Adrenal gland (tissue), 12 donors: ENCODE data around the gene NR6A1. TPM values are rescaled to one million over a fixed set of nuclear protein-coding genes. Genes with fewer than 3 reads are reported as not detected.

ENCODE experiments used
- DNase-seq, 7 donors: peaks; one replicate each; pipeline ENCODE4 v3.0.0-alpha.2; 2019 to 2020
- H3K27ac ChIP-seq, 5 donors: fragments of 200-600 bp; sonication (generic) in 4 of 5; 1 replicate in 3 of 5; 2 replicates in 2 of 5; pipeline versions ENCODE4 v1.5.1 to v1.8.0; 2016 to 2020; ENCODE audit warnings: mild to moderate bottlenecking in 1 of 5
- H3K27me3 ChIP-seq: fragments of 200-600 bp; 2 replicates; pipeline ENCODE4 v1.8.0; 2021
- H3K36me3 ChIP-seq, 2 donors: fragments of 200-600 bp; replicated peaks in 1 of 2; 1 replicate in 1 of 2; 2 replicates in 1 of 2; pipeline versions ENCODE4 v1.5.1 to v1.8.0; 2018 to 2022
- H3K4me1 ChIP-seq, 2 donors: fragments of 200-600 bp; replicated peaks in 1 of 2; 1 replicate in 1 of 2; 2 replicates in 1 of 2; pipeline versions ENCODE4 v1.5.1 to v1.8.0; 2018 to 2021
- H3K4me3 ChIP-seq, 4 donors: fragments of 200-600 bp; sonication (generic) in 3 of 4; one replicate each; pipeline ENCODE4 v1.5.1; 2016 to 2018
- H3K9me3 ChIP-seq, 3 donors: fragments of 200-600 bp; sonication (generic) in 1 of 3; replicated peaks in 1 of 3; 1 replicate in 2 of 3; 2 replicates in 1 of 3; pipeline versions ENCODE4 v1.5.1 to v1.8.0; 2016 to 2021
- POLR2A ChIP-seq, 2 donors: fragments of 450-650 bp; IDR thresholded peaks; one replicate each; pipeline ENCODE4 v1.6.1; 2017; ENCODE audit warnings: antibody characterized with exemption in 2 of 2, mild to moderate bottlenecking in 2 of 2, moderate library complexity in 1 of 2
- WGBS, 4 donors: extraction: QIAGEN DNeasy Blood & Tissue Kit in 2 of 4; methylation state at CpG; one replicate each; pipeline versions ENCODE4 v1.1.5 to v1.1.7; 2013 to 2017; 5-methylcytosine and 5-hydroxymethylcytosine counted together
- intact Hi-C, 2 donors: fragments of 100-400 bp; cut with DNase I; formaldehyde crosslinking; loops; one replicate each; pipeline versions ENCODE4 v1.14.1 to v1.15.0; 2022 to 2023
- polyA plus RNA-seq, 3 donors: library from polyadenylated mRNA; stranded (reverse); fragments of 200-250 nt in 2 of 3; fragments of 350-450 nt in 1 of 3; fragmentation: Illumina TruSeq in 1 of 3; extraction: RNeasy Lipid Tissue Mini Kit (QIAGEN cat#74804) in 1 of 3; gene quantifications; one replicate each; pipeline ENCODE4 v1.2.3, GENCODE V29; 2013 to 2014
- total RNA-seq, 9 donors: library from RNA; depleted of rRNA in 4 of 9; stranded (reverse); fragments of >200 nt in 4 of 9; fragments of 120-200 nt in 1 of 9; fragmentation: NEBNext Ultra II Directional in 1 of 9; extraction: Animal tissue kit (Norgen Biotek cat#: 25700) in 1 of 9; gene quantifications; one replicate each; pipeline versions ENCODE4 v1.1.0 to v1.2.4, GENCODE V29; 2013 to 2023
- TF ChIP-seq, protein P1 (sequence below), 6 experiments: fragments of 450-650 bp in 4 of 6; fragments of 200-600 bp in 2 of 6; sonication (generic) in 1 of 6; IDR thresholded peaks; 1 replicate in 5 of 6; 2 replicates in 1 of 6; pipeline versions ENCODE4 v1.5.1 to v1.8.0; 2016 to 2021; ENCODE audit warnings: antibody characterized with exemption in 6 of 6, mild to moderate bottlenecking in 2 of 6, moderate library complexity in 1 of 6
- donor health status: healthy with polysubstance abuse.
- donor health status: Bipolar disorder and iron deficiency.
- donor health status: DM: yes; HTN: yes; CAD: no.
- donor health status: DM: no; HTN: no; CAD: no.
- donor health status: DM: no; HTN: no; CAD: no.
- donor health status: DM: yes; HTN: yes; CAD: no.

NR6A1 gene
- total and polyA plus RNA-seq, 12 donors = 0.46 to 9.8 (median 1.5) TPM

DNA sequence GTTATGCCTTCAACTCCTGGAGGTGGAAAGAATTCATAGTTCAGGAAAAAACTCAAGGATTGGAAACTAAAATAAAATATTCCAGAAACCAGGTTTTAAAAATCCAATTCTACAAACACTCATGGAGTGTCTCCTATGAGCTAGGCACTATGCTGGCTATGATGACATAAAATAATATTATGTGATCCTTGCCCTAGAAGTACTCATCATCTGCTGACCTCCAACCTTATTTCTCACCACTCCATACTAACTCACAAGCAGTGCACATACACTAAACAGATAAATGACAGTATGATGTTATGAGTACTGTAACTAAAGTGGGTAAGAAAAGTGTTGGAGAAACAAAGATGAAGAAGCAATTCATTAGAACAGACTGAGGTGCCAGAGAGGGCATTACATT, 170.7 kb downstream of the NR6A1 start:
- Histone ChIP-seq H3K27me3 (no peaks in the 10 kb centered on the region), H3K9me3 (no peaks in the 10 kb centered on the region), H3K4me3 (no peak overlapping the region), H3K4me1 (no peaks in the 10 kb centered on the region), H3K36me3 (no peaks in the 10 kb centered on the region), H3K27ac (no peak overlapping the region)
- DNase-seq = no peak
- TF ChIP-seq POLR2A (IDR thresholded peaks at IDR 0.05) = no peak
- TF ChIP-seq, protein P1, sequence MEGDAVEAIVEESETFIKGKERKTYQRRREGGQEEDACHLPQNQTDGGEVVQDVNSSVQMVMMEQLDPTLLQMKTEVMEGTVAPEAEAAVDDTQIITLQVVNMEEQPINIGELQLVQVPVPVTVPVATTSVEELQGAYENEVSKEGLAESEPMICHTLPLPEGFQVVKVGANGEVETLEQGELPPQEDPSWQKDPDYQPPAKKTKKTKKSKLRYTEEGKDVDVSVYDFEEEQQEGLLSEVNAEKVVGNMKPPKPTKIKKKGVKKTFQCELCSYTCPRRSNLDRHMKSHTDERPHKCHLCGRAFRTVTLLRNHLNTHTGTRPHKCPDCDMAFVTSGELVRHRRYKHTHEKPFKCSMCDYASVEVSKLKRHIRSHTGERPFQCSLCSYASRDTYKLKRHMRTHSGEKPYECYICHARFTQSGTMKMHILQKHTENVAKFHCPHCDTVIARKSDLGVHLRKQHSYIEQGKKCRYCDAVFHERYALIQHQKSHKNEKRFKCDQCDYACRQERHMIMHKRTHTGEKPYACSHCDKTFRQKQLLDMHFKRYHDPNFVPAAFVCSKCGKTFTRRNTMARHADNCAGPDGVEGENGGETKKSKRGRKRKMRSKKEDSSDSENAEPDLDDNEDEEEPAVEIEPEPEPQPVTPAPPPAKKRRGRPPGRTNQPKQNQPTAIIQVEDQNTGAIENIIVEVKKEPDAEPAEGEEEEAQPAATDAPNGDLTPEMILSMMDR (IDR thresholded peaks at IDR 0.05) = no peak
- intact Hi-C loops = no loop called here

DNA sequence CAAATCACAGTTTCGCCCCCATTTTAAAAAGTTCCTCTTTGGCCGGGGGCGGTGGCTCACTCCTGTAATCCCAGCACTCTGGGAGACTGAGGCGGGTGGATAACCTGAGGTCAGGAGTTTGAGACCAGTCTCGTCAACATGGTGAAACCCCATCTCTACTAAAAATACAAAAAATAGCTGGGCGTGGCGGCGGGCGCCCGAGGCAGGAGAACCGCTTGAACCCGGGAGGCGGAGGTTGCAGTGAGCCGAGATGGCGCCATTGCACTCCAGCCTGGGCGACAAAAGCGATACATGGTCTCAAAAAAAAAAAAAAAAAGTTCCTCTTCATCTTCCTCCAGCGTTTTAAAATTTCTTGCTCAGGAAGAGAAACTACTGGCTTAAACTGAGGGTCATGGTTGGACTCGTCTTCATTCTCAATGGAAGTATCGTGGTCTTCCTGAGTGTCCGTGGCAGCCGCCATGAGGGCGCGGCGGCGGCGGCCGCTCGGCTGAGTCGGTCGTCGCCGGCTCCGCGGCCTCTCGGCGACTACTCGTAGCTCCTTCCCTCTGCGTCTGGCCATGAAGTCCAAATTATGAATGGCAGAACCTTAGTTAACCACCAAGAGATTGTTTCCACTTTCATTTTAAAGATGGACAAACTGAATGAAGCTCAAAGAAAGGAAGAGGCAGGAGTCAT, 171.9 kb downstream of the NR6A1 start:
- Histone ChIP-seq H3K4me3 (no peak overlapping the region), H3K36me3 (no peaks in the 10 kb centered on the region), H3K27me3 (no peaks in the 10 kb centered on the region), H3K9me3 (no peaks in the 10 kb centered on the region), H3K4me1 (no peaks in the 10 kb centered on the region), H3K27ac (no peak overlapping the region)
- intact Hi-C loops = no loop called here
- TF ChIP-seq, protein P1 (IDR thresholded peaks at IDR 0.05) = no peak
- no peak for TF ChIP-seq POLR2A (IDR thresholded peaks at IDR 0.05)
- WGBS, 4 donors = 95 to 97% (median 97%) methylated on average over 39 of the region's 39 CpGs
- DNase-seq = no peak

DNA sequence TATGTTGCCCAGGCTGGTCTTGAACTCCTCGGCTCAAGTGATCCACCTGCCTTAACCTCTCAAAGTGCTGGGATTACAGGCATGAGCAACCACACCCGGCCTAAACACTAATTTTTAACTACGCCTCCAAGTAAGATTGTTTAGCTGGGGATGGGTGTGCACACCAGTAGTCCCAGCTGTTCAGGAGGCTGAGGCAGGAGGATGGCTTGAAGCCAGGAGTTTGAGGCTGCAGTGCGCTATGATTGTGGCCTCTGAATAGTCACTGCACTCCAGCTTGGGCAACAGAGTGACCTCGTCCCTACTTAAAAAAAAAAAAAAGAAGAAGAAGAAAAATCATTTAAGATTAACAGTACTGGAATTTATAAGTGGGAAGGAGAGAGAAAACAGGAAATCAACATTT, 173.1 kb downstream of the NR6A1 start:
- H3K9me3 ChIP-seq = no peaks in the 10 kb centered on the region
- intact Hi-C loops = no loop called here
- H3K4me3 ChIP-seq = no peak overlapping the region
- WGBS, 4 donors = 88 to 97% (median 91%) methylated on average over 5 of the region's 5 CpGs
- no peaks in the 10 kb centered on the region for H3K36me3 ChIP-seq
- TF ChIP-seq, protein P1 (IDR thresholded peaks at IDR 0.05) = no peak
- no peak for TF ChIP-seq POLR2A (IDR thresholded peaks at IDR 0.05)
- no peaks in the 10 kb centered on the region for H3K4me1 ChIP-seq
- H3K27ac ChIP-seq = no peak overlapping the region
- no peaks in the 10 kb centered on the region for H3K27me3 ChIP-seq
- no peak for DNase-seq

DNA sequence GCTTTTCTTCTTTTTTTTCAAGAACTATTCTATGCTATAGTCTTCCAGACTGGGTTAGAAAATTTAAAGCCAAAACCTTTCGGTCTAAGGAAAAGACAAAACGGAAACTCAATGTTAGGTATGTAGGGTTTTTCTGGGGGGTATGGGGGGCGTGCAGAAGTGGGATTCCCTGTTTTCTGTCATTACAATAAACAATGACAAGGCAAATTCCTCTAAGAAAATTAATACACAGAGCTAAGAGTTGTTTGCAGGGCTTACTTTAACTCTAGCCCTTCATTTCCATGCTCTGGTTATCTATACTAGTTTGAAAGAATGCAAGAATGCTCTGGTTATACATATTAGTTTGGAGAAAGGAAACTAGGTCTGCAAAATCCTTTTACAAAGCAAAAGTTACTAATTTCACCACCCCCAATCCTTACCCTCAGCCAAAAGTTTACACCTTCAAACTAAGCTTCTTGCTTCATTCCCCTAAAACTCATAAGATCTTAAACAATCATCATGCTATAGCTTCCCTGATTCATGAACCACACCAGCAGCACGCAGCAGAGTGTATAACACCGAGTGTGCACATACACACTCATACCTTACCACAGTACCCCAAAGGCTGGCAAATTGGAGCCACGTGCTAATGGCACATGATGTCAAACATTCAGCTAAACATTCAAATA, 174.8 kb downstream of the NR6A1 start:
- no peak overlapping the region for H3K4me3 ChIP-seq
- no peaks in the 10 kb centered on the region for H3K27me3 ChIP-seq
- H3K36me3 ChIP-seq = no peaks in the 10 kb centered on the region
- 80 to 86% (median 85%) methylated on average over 6 of the region's 6 CpGs for WGBS, 4 donors
- intact Hi-C loops = no loop called here
- TF ChIP-seq, protein P1 (IDR thresholded peaks at IDR 0.05) = no peak
- TF ChIP-seq POLR2A (IDR thresholded peaks at IDR 0.05) = no peak
- DNase-seq = no peak
- no peak overlapping the region for H3K27ac ChIP-seq
- H3K9me3 ChIP-seq = no peaks in the 10 kb centered on the region
- H3K4me1 ChIP-seq = no peaks in the 10 kb centered on the region
